ENCODE measurements around the gene SAMD4A.

GRCh38 chr14:54574528-54574927 lies 7.6 kb downstream of the SAMD4A start:
- no peak for TF ChIP-seq CTCF (IDR thresholded peaks at IDR 0.05)
- no peak for TF ChIP-seq POLR2A (IDR thresholded peaks at IDR 0.05)
